ENCODE results near the gene DLGAP4. TPM values are rescaled to one million over a fixed set of nuclear protein-coding genes. Genes with fewer than 3 reads are reported as not detected.
"Not testable (repeated sequence)": the region's sequence is repeated elsewhere in the genome, so short reads cannot be mapped to it uniquely, and the experiment has no call there.

Gene DLGAP4
- total RNA-seq, 1 donor from 2014 or later: 20.0 TPM

GRCh38 chr20:36467076-36467999 is 161.2 kb downstream of the DLGAP4 start:
- DNase-seq (ENCODE audit: low spot score) (peak; percentile 54), ATAC-seq (no peak)

DNA sequence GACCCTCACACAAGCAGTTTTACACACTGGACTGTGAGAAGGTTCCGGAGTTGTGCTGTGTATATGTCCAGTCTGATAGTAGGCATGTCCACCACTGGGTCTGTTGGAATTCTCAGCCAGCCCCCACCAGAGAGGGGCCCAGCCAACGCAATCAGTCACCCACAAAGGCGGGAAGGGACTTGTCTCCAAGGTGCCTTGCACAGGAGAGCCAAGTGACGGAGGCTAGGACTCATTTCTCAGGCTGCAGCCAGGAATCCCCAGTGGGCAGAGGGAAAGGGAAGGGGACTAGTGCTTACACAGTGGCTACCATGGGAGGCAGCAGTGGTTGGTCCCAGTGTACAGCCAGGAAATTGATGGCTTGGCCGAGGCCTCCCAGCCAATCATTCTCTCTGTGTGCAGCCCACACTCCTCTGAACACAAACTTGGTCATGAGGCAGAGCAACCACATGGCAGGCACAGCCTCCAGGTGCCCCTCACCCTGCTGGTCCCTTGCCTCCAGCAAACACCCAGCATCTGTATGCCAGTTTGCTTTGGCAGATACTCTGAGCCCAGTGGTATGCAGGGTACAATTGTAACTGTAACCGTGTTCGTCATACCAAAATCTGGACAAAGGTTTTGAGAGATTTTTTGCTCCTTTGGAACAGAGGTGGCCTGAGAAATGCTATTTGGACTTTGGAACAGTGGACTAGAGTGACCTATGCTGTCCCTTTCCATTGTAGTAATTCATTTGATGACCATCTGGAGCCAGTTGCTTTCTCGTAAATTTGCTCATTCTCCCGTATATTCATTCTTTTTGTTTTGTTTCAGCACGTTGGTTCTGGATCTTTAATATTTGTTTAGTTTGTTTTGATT is 162.2 kb downstream of the DLGAP4 start:
- ATAC-seq (peak; percentile 76), DNase-seq (ENCODE audit: low spot score) (peak; percentile 63)

- no peak for ATAC-seq
- no peak for DNase-seq (ENCODE audit: low spot score)
Observed at GRCh38 chr20:36469973-36470372, 163.8 kb downstream of the DLGAP4 start.

- no peak for DNase-seq (ENCODE audit: low spot score)
- no peak for ATAC-seq
Observed at GRCh38 chr20:36471885-36472636, 165.9 kb downstream of the DLGAP4 start.

GRCh38 chr20:36472637-36473090 is 166.5 kb downstream of the DLGAP4 start:
- ATAC-seq (peak; percentile 43), DNase-seq (ENCODE audit: low spot score) (no peak)

DNA sequence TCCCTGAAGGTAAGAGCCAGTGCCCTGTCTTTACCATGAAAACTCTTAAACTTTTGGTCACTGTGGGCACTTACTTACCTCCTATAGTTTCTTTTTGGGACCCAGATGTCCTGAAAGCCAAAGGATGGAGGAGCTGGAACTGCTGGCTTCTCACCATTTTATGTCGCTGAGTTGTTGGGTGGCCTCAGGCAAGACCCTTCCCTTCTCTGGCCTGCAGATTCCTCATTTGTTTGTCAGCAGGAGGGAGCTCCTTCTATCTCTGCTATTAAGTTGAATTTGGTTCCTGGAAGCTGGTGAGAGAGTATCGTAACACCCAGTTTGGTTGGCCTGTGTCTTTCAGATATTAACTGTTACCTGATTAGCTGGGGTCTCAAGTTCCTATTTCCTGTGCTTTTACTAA is 167.0 kb downstream of the DLGAP4 start:
- ATAC-seq: no peak

DNA sequence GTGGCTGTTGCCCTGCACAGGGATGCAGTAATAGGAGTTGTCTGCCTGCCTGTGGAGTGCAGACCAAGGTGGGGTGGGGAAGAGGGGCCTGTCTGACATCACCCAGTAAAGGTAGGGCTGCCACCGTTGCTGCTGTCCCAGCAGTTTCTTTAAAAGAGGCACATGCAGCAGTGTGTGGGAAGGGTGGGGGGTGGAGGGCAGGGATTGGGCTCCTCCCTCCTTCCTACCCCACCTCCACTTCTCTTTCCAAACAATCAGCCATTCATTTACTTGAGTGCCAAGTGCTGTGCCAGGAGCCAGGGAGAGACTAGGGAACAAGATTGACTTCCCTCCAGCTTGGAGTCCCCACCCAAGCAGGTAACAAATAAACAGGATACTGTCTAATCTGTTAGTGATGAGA is 168.4 kb downstream of the DLGAP4 start:
- ATAC-seq (peak; percentile 58), DNase-seq (ENCODE audit: low spot score) (no peak)

More for the DNA sequence above, 167.0 kb downstream of the DLGAP4 start:
- no peak for DNase-seq (ENCODE audit: low spot score)

- not testable (repeated sequence) for ATAC-seq; DNase-seq (ENCODE audit: low spot score)
Observed at GRCh38 chr20:36475054-36475453, 168.9 kb downstream of the DLGAP4 start.

DNA sequence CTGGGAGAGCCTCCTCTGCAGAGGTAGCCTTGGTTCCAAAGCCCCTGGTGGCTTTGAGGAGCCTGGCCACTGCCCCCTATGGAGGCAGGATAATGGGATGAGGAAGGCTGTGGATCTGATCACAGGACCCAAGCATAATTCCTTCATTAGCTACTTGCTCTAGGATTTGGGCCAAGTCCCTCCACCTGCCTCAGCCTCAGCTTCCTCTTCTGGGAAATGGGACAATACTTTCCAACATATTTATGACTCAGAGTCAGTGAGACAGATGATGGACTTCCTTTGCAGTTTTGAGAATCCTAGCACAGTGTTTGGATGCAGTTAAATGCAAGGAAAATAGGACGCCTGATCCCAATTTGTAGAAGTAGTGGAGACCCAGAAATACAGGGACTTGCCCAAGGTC is 171.3 kb downstream of the DLGAP4 start:
- DNase-seq (ENCODE audit: low spot score) (no peak), ATAC-seq (no peak)

GRCh38 chr20:36478137-36478905 is 172.2 kb downstream of the DLGAP4 start:
- DNase-seq (ENCODE audit: low spot score) (no peak), ATAC-seq (no peak)

GRCh38 chr20:36479938-36480337 is 173.8 kb downstream of the DLGAP4 start:
- DNase-seq (ENCODE audit: low spot score) (no peak), ATAC-seq (no peak)

DNA sequence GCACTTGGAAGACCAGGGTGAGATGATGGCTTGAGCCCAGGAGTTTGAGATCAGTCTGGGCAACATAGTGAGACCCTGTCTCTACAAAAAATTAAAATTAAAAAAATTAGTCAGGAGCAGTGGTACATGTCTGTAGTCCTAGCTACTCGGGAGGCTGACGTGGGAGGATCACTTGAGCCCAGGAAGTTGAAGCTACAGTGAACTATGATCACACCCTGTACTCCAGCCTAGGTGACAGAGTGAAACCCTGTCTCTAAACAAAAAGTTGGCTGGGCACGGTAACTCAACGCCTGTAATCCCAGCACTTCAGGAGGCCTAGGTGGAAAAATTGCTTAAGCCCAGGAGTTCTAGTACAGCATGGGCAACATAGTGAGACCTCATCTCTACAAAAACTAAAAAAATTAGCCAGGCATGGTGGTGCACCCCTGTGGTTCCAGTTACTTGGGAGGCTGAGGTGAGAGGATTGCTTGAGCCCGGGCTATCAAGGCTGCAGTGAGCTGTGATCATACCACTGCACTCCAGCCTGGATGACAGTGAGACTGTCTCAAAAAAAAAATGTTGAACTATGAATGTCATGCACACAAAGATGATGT is 174.4 kb downstream of the DLGAP4 start:
- DNase-seq (ENCODE audit: low spot score) (no peak), ATAC-seq (peak; percentile 71)

DNA sequence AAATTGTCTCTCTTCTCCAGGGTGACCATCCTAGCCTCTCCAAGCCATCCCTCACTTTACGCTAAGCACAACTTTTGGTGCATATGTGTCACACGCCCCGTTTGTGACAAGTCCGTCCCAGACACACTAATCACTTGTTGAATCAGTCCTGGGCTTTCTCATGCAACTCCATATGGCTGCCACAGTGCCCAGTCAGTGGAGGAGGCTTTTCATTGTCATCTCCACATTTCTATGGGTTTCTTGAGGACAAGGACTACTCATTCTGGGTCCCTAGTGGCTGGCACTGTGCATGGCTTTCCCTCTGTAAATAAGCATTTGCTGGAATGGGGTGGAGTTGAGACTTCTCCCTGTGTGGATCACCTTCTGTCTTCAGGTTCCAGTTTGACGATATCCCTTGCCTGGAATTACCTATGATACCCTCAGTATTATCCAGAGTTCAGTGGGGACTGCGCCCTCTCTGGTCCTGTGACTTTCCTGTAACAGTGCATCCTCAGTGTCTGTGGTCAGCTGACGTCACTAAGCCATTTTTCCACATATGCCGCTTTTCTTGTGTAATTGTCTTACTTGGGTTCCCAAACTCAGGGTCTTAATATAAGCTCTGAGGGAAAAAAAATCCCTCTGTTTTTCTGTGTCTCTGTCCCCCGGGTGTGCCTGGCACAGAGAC is 175.4 kb downstream of the DLGAP4 start:
- DNase-seq (ENCODE audit: low spot score) (no peak), ATAC-seq (peak; percentile 5)

DNA sequence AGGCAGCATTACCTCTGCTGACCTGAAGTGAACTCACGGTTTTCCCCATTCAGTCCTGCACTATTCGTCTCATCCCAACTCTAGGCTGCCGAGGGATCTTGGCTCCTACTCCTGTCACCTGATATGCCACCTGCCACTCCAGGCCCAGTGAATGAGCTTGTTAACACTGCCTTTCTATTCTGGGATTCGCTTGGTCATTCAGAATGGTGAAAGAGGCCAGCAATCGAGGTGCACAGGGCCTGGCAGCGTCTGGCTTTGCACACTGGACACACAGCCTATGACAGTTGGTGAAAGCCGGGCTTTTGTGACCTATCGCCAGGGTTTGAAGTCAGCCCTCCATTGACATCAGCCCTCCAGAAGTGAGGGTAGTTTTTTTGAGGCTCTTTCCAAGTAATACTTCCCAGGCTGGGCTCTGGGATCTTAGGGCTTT is 175.9 kb downstream of the DLGAP4 start:
- ATAC-seq: peak; percentile 82

DNA sequence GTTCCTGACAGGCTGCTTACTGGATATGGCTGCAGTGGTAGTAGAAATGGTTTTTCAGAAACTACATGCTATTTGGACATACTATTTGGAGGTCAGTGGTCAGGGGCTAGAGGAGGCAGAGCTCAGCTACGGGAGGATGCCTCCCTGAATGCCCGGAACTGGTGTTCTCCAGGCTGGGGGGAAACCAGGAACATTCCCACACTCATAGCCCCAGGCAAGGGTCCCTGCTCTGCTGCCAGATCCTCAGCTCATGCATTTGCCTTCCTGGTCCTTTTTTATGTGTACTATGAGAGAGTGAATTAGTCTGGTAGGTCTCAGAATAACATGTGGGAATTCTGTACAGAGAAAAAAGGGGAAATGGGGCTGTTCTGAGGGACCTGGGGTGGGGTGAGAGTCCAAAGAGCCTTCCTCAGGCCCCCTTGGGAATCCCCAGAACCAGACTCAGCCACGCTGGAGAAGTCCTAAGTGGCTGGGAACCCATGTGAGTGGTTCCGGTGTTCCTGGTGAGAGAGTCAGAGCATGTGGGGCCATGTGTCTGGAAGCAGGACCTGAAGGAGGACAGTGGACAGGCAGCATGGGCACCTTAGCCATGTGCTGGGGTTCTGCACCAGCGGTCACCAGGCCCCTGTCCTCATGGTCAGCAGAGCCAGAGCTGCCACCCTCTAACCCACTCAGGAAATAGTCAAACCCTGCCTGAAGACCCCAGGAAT is 177.2 kb downstream of the DLGAP4 start:
- ATAC-seq (no peak), DNase-seq (ENCODE audit: low spot score) (no peak)

More for the DNA sequence above, 175.9 kb downstream of the DLGAP4 start:
- DNase-seq (ENCODE audit: low spot score): peak; percentile 75

DNA sequence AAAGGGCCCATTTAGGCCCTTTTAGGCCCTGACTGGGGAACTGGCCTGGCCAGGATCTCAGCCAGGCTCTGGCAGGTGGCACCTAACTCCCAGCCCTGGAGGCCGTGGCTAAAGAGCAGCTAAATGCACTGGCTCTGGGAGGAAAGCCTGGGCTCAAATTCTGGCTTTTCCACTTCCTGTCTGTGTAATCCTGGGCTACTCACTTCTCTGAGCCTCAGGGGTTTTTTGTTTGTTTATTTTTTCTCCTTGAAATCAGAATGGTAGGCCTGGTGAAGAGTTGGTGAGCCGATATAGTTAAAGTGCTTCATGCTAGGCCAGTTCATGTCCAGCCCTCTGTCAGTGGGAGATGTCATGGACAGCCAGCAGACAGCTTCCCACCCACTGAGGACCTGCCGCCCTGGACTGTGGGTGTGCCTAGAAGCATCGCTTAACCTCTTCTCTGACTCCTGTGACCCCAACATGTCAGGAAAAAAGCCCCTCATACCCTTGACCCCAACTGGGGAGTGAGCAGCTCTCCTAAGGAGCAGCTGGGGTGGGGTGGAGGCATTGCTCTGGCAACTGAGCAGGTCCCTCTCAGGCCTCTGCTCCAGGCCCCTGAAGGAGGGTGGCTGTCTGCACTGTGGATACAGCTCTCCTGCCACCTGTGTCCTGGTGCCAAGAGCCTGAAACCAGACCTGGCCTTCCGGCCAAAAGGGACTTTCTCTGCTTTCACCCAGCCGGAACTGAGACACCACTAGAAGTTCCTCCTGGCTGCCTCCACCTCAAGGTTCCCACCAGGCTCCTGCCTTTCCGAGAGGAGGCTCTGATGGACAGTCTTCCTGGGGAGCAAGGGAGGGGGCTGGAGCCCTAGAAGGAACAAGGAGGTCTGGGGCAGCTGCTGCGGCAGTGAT is 178.0 kb downstream of the DLGAP4 start:
- ATAC-seq (peak; percentile 24), DNase-seq (ENCODE audit: low spot score) (no peak)

GRCh38 chr20:36485286-36485685 is 179.1 kb downstream of the DLGAP4 start:
- no peak for ATAC-seq
- no peak for DNase-seq (ENCODE audit: low spot score)

Measured in left lobe of liver (tissue), 2 donors.